GM12878 (cell line): ENCODE results near the gene DOLPP1. TPM values are rescaled to one million over a fixed set of nuclear protein-coding genes. Genes with fewer than 3 reads are reported as not detected.
A peak's percentile ranks its signal among the peaks of the same experiment; 100 is the strongest.

ENCODE experiments used
- BCL11A ChIP-seq: IDR thresholded peaks from 2 replicates; pipeline ENCODE4 v1.6.1; 2011; ENCODE audit warnings: low read depth, low read length
- CBX3 ChIP-seq: fragments of 200-600 bp; sonication (generic); IDR thresholded peaks from 2 replicates; pipeline ENCODE4 v1.6.1; 2016; ENCODE audit warnings: low read depth, borderline replicate concordance
- CHD2 ChIP-seq: IDR thresholded peaks from 2 replicates; pipeline ENCODE4 v1.6.1; 2011; ENCODE audit warnings: low read depth, low read length, improper control_type of control experiment, borderline replicate concordance
- EP300 ChIP-seq, 2 experiments: fragments of 150-350 bp in 1 of 2; IDR thresholded peaks; 2 replicates each; pipeline ENCODE4 v1.6.1; 2011 to 2012; ENCODE audit warnings: low read depth in 2 of 2, low read length in 2 of 2, borderline replicate concordance in 1 of 2, improper control_type of control experiment in 1 of 2, inconsistent platforms in 1 of 2; ENCODE audit not compliant: control insufficient read depth in 1 of 2
- EZH2 ChIP-seq: IDR thresholded peaks from 2 replicates; pipeline ENCODE4 v1.6.1; 2012; ENCODE audit warnings: low read depth, mild to moderate bottlenecking, control low read depth, inconsistent platforms, low read length, borderline replicate concordance; ENCODE audit not compliant: control insufficient read depth
- IRF4 ChIP-seq: IDR thresholded peaks from 2 replicates; pipeline ENCODE4 v1.6.1; 2011; ENCODE audit warnings: low read depth, low read length
- MTA2 ChIP-seq: fragments of 450-650 bp; IDR thresholded peaks from 2 replicates; pipeline ENCODE4 v1.6.1; 2016; ENCODE audit warnings: low read depth, mild to moderate bottlenecking, moderate library complexity
- MYB ChIP-seq: fragments of 150-350 bp; IDR thresholded peaks from 2 replicates; pipeline ENCODE4 v1.6.1; 2014; ENCODE audit warnings: mild to moderate bottlenecking, low read depth, low read length, borderline replicate concordance
- PAX8 ChIP-seq: fragments of 450-650 bp; IDR thresholded peaks from 2 replicates; pipeline ENCODE4 v1.6.1; 2017; ENCODE audit warnings: mild to moderate bottlenecking, moderate library complexity
- SREBF2 ChIP-seq: IDR thresholded peaks from 2 replicates; pipeline ENCODE4 v1.6.1; 2012; ENCODE audit warnings: mild to moderate bottlenecking, low read length
- STAT1 ChIP-seq: fragments of 450-650 bp; conservative IDR thresholded peaks from 2 replicates; pipeline ENCODE4 v1.6.1; 2014; ENCODE audit warnings: antibody characterized with exemption, mild to moderate bottlenecking
- TCF12 ChIP-seq: IDR thresholded peaks from 2 replicates; pipeline ENCODE4 v1.6.1; 2011; ENCODE audit warnings: low read depth, mild to moderate bottlenecking, low read length
- YBX1 ChIP-seq: fragments of 450-650 bp; IDR thresholded peaks from 2 replicates; pipeline ENCODE4 v1.6.1; 2016; ENCODE audit warnings: antibody characterized with exemption
- YY1 ChIP-seq: IDR thresholded peaks from 2 replicates; pipeline ENCODE4 v1.6.1; 2011; ENCODE audit warnings: low read depth, mild to moderate bottlenecking, low read length
- ZSCAN29 ChIP-seq: fragments of 450-650 bp; IDR thresholded peaks from 2 replicates; pipeline ENCODE4 v1.6.1; 2017; ENCODE audit warnings: mild to moderate bottlenecking, moderate library complexity
- polyA plus RNA-seq, 11 experiments: library from polyadenylated mRNA; depleted of rRNA in 4 of 11; unstranded in 6 of 11; stranded (reverse) in 5 of 11; fragments of >200 nt; fragmentation: Nextera tagmentation in 4 of 11; fragmentation: Illumina TruSeq in 1 of 11; extraction: Ambion mirVana in 4 of 11; extraction: Trizol in 1 of 11; gene quantifications; 1 replicate in 1 of 11; 2 replicates in 10 of 11; pipeline versions ENCODE4 v1.2.1 to v1.2.3, GENCODE V29; 2011 to 2016; ENCODE audit warnings: inconsistent platforms in 2 of 11, missing spikeins in 2 of 11, low read depth in 1 of 11
- total RNA-seq, 4 experiments: library from RNA; depleted of rRNA in 3 of 4; stranded (reverse); fragments of >200 nt in 3 of 4; fragmentation: Illumina TruSeq in 1 of 4; extraction: Trizol in 1 of 4; gene quantifications; 2 replicates each; pipeline versions ENCODE4 v1.2.1 to v1.2.3, GENCODE V29; 2013 to 2021
- TF ChIP-seq, protein P1 (sequence below), 3 experiments: IDR thresholded peaks in 2 of 3; conservative IDR thresholded peaks in 1 of 3; 2 replicates each; pipeline ENCODE4 v1.5.1; 2011; ENCODE audit warnings: low read depth in 3 of 3, low read length in 3 of 3, mild to moderate bottlenecking in 3 of 3, control low read depth in 2 of 3, moderate library complexity in 2 of 3, inconsistent platforms in 1 of 3, mixed read lengths in 1 of 3; ENCODE audit not compliant: control insufficient read depth in 2 of 3, insufficient read depth in 1 of 3; ENCODE audit errors: extremely low read depth in 1 of 3
- TF ChIP-seq, protein P2 (sequence below): IDR thresholded peaks from 2 replicates; pipeline ENCODE4 v1.6.1; 2012; ENCODE audit warnings: low read length, inconsistent platforms

The DOLPP1 gene
- total and polyA plus RNA-seq, 10 of the 15 experiments (the other 5 are each of a cell fraction or from before 2014, with no cell fraction given) = 0.76 to 19.9 (median 13.4) TPM

GRCh38 chr9:129080601-129081387 lies at the start of gene DOLPP1 (continued):
- no peak for TF ChIP-seq CBX3
- TF ChIP-seq YBX1 = no peak
- TF ChIP-seq TCF12 = no peak
- no peak for TF ChIP-seq ZSCAN29
- no peak for TF ChIP-seq MTA2
- peak; percentile 97 for TF ChIP-seq YY1
- TF ChIP-seq BCL11A = no peak
- TF ChIP-seq, protein P1, sequence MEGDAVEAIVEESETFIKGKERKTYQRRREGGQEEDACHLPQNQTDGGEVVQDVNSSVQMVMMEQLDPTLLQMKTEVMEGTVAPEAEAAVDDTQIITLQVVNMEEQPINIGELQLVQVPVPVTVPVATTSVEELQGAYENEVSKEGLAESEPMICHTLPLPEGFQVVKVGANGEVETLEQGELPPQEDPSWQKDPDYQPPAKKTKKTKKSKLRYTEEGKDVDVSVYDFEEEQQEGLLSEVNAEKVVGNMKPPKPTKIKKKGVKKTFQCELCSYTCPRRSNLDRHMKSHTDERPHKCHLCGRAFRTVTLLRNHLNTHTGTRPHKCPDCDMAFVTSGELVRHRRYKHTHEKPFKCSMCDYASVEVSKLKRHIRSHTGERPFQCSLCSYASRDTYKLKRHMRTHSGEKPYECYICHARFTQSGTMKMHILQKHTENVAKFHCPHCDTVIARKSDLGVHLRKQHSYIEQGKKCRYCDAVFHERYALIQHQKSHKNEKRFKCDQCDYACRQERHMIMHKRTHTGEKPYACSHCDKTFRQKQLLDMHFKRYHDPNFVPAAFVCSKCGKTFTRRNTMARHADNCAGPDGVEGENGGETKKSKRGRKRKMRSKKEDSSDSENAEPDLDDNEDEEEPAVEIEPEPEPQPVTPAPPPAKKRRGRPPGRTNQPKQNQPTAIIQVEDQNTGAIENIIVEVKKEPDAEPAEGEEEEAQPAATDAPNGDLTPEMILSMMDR (IDR thresholded peaks at IDR 0.05 in 2 of 3, conservative IDR thresholded peaks at IDR 0.05 in 1 of 3; ENCODE audit: control insufficient read depth in 2 of 3, extremely low read depth in 1 of 3, insufficient read depth in 1 of 3, low read depth in 3 of 3, low read length in 3 of 3) = no peak
- no peak for TF ChIP-seq STAT1
- TF ChIP-seq, protein P2, sequence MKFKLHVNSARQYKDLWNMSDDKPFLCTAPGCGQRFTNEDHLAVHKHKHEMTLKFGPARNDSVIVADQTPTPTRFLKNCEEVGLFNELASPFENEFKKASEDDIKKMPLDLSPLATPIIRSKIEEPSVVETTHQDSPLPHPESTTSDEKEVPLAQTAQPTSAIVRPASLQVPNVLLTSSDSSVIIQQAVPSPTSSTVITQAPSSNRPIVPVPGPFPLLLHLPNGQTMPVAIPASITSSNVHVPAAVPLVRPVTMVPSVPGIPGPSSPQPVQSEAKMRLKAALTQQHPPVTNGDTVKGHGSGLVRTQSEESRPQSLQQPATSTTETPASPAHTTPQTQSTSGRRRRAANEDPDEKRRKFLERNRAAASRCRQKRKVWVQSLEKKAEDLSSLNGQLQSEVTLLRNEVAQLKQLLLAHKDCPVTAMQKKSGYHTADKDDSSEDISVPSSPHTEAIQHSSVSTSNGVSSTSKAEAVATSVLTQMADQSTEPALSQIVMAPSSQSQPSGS = no peak
- TF ChIP-seq EP300 (IDR thresholded peaks at IDR 0.05; ENCODE audit: borderline replicate concordance in 1 of 2, control insufficient read depth in 1 of 2, low read depth in 2 of 2, low read length in 2 of 2) = no peak
- no peak for TF ChIP-seq IRF4
- no peak for TF ChIP-seq EZH2
- TF ChIP-seq PAX8 = no peak
- no peak for TF ChIP-seq MYB
- no peak for TF ChIP-seq SREBF2
- peak; percentile 97 for TF ChIP-seq CHD2
